Activated naive CD4-positive, alpha-beta T cell treated with anti-CD3 and anti-CD28 coated beads, Interleukin-2, amount 50 U/mL, for 16 hours (primary cell): Measurements from ENCODE around the gene ADAMTS14.

Experiments used
- DNase-seq: peaks from one replicate; pipeline ENCODE4 v3.0.0-alpha.2; 2020

ADAMTS14 gene

GRCh38 chr10:70773965-70774809 is 101.9 kb downstream of the ADAMTS14 start:
- no peak for DNase-seq

DNA sequence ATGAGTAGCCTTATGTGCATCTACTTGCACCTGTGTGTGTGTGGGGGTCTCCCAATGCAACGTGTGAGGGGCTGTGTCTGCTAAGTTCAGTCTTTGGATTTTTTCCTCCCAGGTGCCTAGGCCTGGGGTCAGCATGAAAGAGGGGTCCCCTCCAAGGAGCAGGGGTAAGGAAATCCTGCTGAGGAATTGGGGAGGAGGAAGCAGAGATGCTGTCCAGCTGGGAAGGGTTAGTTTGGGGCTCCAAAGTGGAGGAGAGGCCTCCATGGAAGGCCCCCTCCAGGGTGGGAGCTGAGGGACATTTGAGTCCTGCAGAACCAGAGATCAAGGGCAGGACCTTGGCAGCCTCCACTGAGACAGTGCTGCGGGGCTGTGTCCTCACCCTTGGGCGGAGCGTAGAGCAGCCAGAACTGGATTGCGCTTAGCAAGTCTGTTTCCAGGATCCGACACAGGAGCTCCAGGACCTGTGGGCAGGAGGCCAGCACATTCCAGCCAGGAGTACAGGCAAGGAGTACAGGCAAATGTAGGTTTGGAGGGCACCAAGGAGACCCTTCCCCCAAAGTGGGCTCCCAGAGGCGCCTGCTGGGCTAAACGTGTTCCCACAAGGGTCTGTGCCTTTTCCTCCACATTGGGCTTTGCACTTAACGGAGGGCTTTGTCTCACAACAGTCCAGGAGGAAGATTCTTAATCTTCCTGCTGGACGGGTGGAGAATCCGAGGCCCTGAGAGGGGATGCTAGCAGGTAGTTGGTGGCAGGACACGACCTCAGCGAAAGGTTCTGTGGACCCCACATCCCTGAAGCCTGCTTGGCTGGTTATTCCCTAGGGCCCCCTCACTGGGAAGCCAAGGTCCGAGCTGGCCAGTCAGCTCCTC is 102.7 kb downstream of the ADAMTS14 start:
- DNase-seq: no peak

DNA sequence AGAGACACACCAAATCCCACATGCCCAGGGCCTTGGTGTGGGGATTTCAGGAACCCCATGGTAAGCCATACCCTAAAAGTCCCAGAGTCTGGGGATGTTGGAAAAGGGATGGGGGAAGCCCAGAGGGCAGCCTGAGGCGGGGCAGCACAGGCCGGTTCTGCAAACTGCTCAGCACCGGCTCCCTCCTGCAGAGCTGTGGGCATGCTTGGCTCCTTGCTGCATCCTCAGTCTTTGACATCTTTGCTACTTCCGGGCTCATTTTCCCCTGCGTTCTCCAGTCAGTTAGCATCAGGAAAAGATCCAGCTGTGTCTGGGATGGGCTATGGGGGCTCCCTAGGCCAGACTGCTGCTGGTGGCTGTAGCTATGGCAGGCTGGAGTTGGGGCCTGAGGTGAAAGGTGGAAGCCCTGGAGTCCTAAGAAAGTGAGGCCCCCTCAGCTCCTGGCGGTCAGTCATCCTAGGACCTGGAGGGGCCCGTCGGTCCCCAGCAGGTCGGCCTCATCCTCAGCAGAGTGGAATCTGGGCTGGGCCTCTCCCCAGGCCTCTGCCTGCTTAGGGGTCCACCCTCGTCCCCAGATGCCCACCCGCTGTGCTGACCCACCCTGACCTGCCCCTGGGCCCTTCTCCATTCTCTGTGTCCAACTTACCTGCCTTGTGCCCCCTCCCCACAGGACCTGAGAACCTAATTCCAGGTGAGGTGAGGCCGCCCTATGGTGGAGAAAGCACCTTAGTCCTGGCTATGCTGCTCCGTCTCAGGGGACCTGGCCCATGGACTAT is 103.6 kb downstream of the ADAMTS14 start:
- DNase-seq: no peak

DNA sequence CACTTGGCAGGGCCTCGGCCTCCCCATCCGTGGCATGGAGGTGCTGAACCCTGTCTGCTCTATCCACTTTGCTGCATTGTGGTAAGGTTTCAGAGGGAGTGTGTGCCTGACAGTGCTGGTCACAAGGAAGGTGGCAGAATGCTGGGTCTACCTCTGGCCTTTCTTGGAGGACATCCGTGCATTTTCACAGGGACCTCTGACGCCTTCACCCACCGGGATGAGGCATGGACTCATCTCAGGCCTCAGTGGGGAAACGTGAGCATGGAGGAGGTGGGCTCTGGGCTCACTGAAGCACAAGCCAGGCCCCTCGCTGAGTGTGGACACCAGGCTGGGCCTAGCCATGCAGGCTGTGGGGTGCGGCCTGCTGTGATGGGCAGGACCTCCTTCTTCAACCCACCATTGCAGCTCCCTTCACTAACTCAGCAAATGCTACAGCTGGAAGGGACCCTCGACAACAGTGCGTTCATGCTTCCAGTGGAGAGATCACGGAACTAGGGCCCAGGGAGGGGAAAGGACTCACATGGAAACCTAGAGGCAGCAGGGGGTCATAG is 104.2 kb downstream of the ADAMTS14 start:
- DNase-seq: no peak

GRCh38 chr10:70777063-70777875 is 105.0 kb downstream of the ADAMTS14 start:
- no peak for DNase-seq

GRCh38 chr10:70778267-70778924 is 106.1 kb downstream of the ADAMTS14 start:
- no peak for DNase-seq

DNA sequence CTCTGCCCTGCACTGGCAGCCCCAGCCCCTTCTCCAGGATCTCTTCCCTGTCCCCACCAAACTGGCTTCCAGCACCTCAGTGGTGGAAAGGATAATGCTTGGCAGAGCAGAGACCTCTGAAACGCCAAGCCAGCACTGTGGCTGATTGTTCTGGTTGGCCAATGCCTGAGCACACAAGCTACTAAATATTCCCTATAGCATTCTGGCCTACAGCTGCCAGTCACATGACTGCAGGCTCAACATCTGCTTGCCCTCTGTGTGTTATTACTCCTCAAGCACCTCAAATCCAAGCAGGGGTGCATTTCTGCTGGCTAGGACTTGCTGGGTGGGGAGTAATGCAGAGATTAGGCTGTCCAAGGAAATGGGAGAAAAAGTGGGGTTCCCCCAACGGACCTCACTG is 106.8 kb downstream of the ADAMTS14 start:
- DNase-seq: no peak

GRCh38 chr10:70779511-70780369 is 107.4 kb downstream of the ADAMTS14 start:
- no peak for DNase-seq

GRCh38 chr10:70780370-70780760 is 108.1 kb downstream of the ADAMTS14 start:
- no peak for DNase-seq

- DNase-seq: no peak
Observed at GRCh38 chr10:70780772-70781171, 108.5 kb downstream of the ADAMTS14 start.

- no peak for DNase-seq
Observed at GRCh38 chr10:70781461-70782051, 109.2 kb downstream of the ADAMTS14 start.

DNA sequence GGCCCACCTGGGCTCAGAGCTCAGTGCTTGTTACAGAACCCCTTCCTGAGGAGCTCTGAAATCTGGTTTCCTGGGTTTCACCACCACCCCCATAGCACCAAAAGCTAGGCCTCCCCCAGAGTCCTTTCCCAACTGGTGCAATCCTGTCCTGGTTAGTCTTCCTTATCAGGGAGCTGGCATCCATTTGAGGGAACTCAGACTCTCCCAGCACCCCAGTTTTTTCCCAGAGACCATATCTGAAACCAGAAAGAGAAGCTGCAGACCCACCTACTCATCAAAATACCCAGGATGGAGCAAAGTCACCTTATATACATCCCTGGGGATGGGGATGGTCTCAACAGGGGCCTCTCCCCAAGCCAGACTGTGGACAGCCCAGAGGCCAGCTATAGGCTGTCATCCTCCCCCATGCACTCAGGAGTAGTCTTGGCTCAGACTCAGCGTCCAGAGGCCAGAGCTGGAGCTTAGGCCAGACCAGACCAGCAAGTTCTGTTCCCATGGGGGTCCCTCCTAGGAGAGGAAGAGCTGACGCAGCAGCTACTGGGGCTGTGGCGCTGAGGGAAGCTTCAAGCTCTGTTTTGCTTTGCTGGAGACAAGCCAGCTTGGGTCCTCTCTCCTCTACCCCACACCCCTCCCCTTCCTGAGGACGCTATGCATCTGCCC is 109.9 kb downstream of the ADAMTS14 start:
- no peak for DNase-seq

- no peak for DNase-seq
Observed at GRCh38 chr10:70782746-70783680, 110.7 kb downstream of the ADAMTS14 start.

DNA sequence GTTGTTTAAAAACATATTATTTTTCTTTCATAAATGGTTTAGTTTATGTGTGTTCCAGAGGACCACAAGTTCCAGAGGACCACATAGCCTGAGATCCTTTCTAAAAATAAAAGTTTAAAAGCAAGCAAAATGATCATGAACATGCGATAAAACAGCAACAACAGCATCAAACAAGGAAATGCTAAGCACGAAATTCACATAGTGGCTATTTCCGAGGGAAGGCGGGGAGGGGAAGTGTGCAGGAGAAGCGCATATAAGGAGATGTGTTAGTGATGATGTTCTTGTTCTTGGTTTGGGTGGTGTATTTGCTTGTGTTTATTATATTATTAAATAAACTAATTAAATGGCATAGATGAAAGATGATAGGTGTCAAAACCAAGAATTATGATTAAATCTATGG is 111.7 kb downstream of the ADAMTS14 start:
- no peak for DNase-seq

DNA sequence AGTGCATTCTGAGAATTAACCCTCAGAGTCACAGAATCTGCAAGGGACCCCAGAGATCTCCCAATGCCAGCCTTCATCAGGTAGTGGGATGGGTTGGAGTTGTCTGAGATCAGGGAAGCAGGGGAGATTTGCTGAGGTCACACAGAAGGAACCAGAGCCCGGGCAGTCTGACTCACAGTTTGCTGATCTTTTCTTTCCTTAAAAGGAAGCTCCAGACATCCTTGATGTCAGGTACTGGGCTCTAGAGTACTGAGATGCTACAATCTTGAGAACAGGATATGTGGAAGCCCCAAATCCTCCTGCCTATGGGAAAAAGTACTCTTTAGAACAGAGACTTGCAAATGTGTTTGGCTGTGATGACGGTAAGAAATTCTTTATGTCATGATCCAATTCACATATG is 112.2 kb downstream of the ADAMTS14 start:
- no peak for DNase-seq

GRCh38 chr10:70785190-70785589 is 112.9 kb downstream of the ADAMTS14 start, which contains the start of gene TBATA:
Gene TBATA (minus strand): TSS chr10:70785377. CDS start chr10:70783379, 1,998 bp downstream.
- DNase-seq: no peak

DNA sequence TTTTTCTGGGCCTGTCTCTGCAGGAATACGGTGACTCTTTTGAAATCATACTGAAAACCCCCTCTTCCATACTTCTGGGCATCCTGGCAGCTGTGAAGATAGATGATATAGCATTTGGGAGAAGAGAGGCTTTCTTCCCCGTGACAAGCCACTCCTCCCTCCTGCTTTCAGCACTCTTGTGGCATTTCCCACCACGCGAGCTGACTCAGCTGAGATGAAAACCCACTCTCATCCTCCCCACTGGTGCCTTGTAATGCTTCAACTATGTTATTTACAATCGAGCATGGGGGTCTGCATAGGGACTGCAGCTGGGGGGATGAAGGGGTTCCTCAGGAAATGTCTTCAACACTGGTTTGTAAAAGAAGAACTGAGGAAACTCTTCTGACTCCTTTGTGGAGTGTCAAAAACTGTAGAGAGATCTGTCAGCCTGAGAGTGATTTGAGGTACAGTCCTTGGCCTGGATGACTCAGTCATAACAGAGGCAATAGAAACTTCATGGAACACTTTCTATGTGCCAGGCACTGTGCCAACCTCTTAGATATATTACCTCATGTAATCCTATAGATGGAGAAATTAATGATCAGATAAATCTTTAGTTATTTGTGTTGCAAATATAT is 114.6 kb downstream of the ADAMTS14 start:
- DNase-seq: no peak
